H54 (cell line): ENCODE measurements around the gene SHC4.

Source experiments
- DNase-seq: peaks from one replicate; pipeline ENCODE4 v3.0.0; 2011; ENCODE audit warnings: low spot score, mixed read lengths; ENCODE audit not compliant: insufficient read length
- FAIRE-seq: peaks from 3 replicates; lab custom pipeline; 2011; peaks lifted over from hg19 to GRCh38; lab: Jason Lieb, UNC
- POLR2A ChIP-seq: IDR thresholded peaks from 2 replicates; pipeline ENCODE4 v1.6.1; 2011; ENCODE audit warnings: low read depth, mild to moderate bottlenecking, low read length

The SHC4 gene

DNA sequence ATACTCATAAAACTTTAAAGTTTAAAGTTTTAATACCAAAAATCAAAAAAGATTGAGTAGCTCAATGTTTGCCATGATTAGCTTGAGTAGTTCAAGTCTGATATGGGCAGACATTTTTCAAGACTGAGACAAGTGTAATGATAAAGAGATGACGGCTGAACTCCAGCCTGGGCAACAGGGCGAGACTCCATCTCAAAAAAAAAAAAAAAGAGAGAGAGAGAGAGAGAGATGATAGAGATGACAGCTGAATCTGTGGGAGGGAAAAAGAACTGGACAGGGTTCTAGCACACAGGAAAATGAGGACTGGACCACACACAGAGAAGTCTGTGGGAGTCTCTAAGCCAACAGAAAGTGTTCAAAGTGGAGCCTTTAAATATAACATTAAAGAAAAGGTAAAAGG, 178.0 kb downstream of the SHC4 start:
- DNase-seq (no peak), FAIRE-seq (no peak)
- TF ChIP-seq POLR2A = no peak

DNA sequence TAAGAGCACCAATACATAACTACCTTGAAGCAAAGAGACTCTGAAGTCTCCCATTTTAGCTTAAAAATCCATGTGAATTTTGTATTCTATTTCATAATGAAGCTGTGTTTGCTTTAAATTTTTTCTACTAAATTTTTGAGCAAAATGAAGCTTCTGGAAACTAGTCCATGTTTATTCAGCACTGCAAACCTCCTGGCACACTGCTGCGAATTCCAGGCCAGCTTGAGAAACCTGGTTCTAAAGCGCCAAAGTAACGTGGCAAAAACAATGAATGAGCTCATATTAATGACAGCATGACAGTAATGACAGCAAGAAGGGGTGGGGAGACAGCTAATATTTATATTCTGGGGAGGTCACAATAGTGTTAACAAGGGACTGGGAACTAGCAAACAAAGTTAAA, 178.5 kb downstream of the SHC4 start:
- DNase-seq = no peak
- FAIRE-seq = no peak
- TF ChIP-seq POLR2A = no peak

DNA sequence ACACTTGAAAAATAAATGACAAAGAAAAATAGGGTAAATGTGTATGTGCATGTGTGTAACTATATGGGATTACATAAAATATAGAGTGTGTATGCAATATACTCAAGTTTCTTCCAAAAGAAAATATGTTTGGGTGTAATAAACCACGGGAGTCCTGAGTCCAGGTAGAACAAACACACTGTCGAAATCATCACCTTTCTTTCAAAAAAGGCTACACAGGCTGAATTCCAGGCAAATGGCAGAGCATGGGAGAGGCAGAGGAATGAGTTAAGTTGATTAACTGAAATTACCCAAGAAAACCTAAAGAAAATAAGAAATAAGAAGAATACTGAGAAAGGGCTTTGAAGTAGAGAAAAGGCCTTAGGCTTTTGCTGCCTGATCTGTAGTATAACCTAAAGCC, 179.0 kb downstream of the SHC4 start:
- TF ChIP-seq POLR2A = no peak
- FAIRE-seq (no peak), DNase-seq (no peak)

DNA sequence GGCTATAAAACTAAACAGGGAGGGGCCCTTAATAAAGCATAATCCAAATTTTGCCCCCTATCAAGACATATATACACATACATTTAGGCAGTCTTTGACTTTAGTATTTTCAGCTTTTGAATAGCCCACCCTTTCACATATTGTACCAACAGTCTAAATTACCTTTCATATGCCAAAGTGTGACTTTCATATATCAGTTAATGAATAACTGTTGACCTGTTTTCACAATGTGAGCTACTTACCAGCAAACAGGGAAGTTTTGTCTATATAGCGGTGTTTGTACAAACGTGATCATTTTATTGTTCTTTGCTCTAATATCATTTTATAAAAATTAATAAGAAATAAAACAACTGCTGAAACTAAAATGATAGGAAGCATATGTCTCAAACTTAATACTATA, 180.8 kb downstream of the SHC4 start:
- TF ChIP-seq POLR2A = no peak
- no peak for FAIRE-seq
- DNase-seq = no peak

DNA sequence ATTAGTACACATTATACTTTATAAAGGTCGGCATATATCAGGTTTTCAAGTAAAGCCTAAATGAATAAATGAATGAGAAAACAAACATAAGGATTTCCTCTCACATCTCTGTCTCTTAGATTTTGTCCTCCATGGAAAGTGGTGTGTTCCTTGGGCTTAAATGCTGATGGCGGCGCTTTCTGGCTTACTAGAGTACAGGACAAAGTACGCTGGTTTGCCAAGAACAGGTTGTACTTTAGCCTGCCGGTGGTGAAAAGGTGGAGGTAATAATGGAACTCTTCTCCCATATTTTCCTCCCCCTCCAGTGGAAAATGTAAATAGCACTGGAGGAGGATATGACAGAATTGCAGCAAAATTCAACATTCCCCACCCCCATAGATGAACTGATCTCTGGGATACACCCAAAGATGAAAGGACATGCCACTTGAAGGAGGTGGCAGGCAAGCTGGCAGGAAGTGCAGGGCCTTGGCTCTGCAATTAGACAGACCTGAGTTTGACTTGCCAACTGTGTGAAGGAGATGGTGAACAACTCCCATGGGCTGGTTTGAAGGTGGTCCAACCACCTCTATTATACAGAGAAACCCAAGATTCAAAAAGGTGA, 182.1 kb downstream of the SHC4 start:
- FAIRE-seq = no peak

DNA sequence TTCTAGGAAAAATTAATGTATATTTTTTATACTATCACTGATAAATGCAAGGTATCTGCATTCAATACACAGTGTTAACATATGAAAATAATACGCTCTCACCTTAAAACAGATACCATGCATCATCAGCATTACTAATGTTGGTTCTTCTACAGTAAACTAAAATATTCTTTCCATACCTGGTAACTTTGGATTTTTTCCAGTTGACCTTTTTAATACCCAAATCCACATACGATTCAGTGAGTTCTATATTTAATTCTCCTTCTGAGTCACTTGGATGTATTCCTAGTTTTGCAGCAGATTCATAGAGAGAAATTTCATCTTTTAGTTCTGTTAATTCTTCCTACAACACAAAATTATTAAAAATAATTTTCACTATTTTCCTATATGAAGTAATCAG, 182.7 kb downstream of the SHC4 start:
- FAIRE-seq (no peak), DNase-seq (no peak)
- TF ChIP-seq POLR2A = no peak

More for the DNA sequence above, 182.1 kb downstream of the SHC4 start:
- TF ChIP-seq POLR2A = no peak
- no peak for DNase-seq

DNA sequence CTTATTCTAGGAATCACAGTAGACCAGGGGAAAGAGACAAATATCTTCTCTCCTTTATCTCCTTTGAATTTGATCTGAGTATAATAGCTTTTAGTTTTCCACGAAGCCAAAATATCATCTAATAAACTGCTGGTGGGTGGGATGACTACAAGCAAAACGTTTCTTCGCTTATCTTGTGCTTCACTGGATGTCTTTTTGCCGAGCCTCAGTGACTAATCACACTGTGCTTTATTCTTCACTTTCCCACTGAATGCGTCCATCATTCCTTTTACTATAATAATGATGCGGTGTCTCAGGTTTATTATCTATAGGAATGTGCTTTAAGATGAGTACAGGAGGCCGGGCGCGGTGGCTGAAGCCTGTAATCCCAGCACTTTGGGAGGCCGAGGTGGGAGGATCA, 185.4 kb downstream of the SHC4 start:
- TF ChIP-seq POLR2A = no peak
- no peak for FAIRE-seq

DNA sequence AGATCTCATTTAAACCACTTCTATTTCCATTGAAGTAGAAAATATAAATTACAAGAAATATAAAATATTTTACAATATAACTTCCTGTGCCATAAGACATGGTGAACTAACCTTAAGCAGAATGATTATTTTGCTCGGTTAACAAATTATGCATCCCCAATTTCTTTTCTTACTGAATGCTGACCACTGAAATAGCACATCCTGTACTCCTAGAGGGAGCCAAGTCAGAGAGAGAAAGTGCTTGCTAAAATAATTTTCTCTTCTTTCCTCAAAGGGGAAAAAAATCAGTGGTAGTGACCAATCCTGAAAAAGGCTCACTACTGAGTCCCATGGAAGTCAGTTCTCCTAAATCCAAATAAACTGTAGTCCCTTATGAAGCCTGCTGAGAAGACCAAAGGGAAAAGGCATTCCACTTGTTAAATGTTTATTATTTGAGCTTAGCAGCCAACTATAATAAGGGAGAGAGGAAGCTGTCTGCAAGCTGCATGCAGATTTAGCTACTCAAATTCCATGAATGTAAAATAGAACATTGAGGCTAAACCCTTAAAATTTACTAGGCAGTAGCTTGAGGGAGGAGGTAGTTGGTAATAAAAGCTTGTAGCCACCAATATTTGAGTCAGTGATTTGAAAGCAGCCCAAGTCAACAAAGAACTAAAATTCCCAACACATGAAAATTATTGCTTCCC, 185.9 kb downstream of the SHC4 start:
- TF ChIP-seq POLR2A = no peak
- no peak for DNase-seq
- no peak for FAIRE-seq

More for the DNA sequence above, 185.4 kb downstream of the SHC4 start:
- no peak for DNase-seq

DNA sequence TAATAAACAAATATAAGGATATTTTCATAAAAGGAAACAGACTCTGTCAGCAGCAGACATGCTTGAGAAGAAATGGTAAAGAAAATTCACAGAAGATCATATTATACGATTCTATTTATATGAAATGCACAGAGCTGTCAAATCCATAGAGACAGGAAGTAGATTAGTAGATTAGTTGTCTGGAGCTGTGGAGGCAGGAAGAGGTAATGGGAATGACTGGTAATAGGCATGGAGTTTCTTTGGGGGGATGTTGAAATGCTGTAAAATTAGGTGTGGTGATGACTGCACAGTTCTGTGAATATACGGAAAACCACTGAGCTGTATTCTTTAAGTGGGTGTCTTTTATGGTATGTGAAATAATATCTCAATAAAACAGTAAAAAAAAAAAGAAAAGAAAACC, 188.2 kb downstream of the SHC4 start:
- DNase-seq = no peak
- no peak for FAIRE-seq
- TF ChIP-seq POLR2A = no peak

DNA sequence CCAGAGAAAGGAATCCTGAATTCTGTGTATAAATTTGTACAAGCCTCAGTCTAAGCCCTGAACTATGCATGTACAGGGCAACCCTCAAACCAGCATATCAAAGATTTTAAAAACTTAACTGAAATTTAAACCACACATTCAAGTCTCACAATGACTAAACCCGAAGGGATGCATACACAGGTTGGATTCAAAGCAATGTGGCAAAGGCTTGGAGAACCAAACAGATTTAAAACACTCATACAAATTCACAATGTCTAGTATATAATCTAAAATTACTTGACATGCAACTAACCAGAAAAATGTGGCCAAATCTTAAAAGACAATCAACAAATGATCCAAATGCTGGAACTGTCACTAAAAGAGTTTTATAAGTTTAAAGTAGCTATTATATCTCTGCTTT, 189.2 kb downstream of the SHC4 start:
- no peak for TF ChIP-seq POLR2A
- DNase-seq (no peak), FAIRE-seq (no peak)
